ENCODE results near the gene CHEK2.
"Not testable (repeated sequence)": the region's sequence is repeated elsewhere in the genome, so short reads cannot be mapped to it uniquely, and the experiment has no call there.

Gene CHEK2

GRCh38 chr22:28682966-28683365 is 58.7 kb downstream of the CHEK2 start:
- not testable (repeated sequence) for DNase-seq

GRCh38 chr22:28680813-28681490 is 60.7 kb downstream of the CHEK2 start:
- DNase-seq, result not testable (repeated sequence)

GRCh38 chr22:28679611-28680287 is 61.9 kb downstream of the CHEK2 start, which contains the start of gene TTC28:
TTC28 (minus strand) TSS chr22:28679840; CDS start chr22:28679723, 117 bp downstream.
- peak; percentile 47 to 60 for DNase-seq

GRCh38 chr22:28678778-28679610 is 62.6 kb downstream of the CHEK2 start:
- peak in 1 of 2 experiments; percentile 4 for DNase-seq

- not testable (repeated sequence) for DNase-seq
These were observed 63.5 kb downstream of the CHEK2 start for GRCh38 chr22:28678170-28678569.

GRCh38 chr22:28674121-28674563 is 67.5 kb downstream of the CHEK2 start:
- peak; percentile 36 to 38 for DNase-seq

- no peak for DNase-seq
These were observed 70.9 kb downstream of the CHEK2 start for GRCh38 chr22:28670756-28671155.

- DNase-seq, result peak; percentile 30 to 46
These were observed 71.5 kb downstream of the CHEK2 start for GRCh38 chr22:28670161-28670560.

GRCh38 chr22:28669387-28669786 is 72.2 kb downstream of the CHEK2 start:
- no peak for DNase-seq

GRCh38 chr22:28663569-28663942 is 78.1 kb downstream of the CHEK2 start:
- not testable (repeated sequence) for DNase-seq

- DNase-seq, result no peak
These were observed 83.2 kb downstream of the CHEK2 start for GRCh38 chr22:28658448-28658847.

GRCh38 chr22:28656181-28656580 is 85.4 kb downstream of the CHEK2 start:
- no peak for DNase-seq

- DNase-seq, result no peak
These were observed 91.2 kb downstream of the CHEK2 start for GRCh38 chr22:28650463-28650862.

GRCh38 chr22:28648792-28649191 is 92.8 kb downstream of the CHEK2 start:
- DNase-seq, result no peak

GRCh38 chr22:28647216-28647615 is 94.4 kb downstream of the CHEK2 start:
- no peak for DNase-seq

- DNase-seq, result no peak
These were observed 102.3 kb downstream of the CHEK2 start for GRCh38 chr22:28639321-28639720.
